GM18498 (cell line): ENCODE measurements around the gene NANOS1.
A peak's percentile ranks its signal among the peaks of the same experiment; 100 is the strongest.
"Not testable (repeated sequence)": the region's sequence is repeated elsewhere in the genome, so short reads cannot be mapped to it uniquely, and the experiment has no call there.

ENCODE experiments used
- ATAC-seq: cut with Tn5 transposase; IDR thresholded peaks from one replicate; pipeline ENCODE4 v1.9.1; 2021; ENCODE audit warnings: mild to moderate bottlenecking, moderate library complexity; ENCODE audit not compliant: unreplicated experiment

NANOS1 gene

DNA sequence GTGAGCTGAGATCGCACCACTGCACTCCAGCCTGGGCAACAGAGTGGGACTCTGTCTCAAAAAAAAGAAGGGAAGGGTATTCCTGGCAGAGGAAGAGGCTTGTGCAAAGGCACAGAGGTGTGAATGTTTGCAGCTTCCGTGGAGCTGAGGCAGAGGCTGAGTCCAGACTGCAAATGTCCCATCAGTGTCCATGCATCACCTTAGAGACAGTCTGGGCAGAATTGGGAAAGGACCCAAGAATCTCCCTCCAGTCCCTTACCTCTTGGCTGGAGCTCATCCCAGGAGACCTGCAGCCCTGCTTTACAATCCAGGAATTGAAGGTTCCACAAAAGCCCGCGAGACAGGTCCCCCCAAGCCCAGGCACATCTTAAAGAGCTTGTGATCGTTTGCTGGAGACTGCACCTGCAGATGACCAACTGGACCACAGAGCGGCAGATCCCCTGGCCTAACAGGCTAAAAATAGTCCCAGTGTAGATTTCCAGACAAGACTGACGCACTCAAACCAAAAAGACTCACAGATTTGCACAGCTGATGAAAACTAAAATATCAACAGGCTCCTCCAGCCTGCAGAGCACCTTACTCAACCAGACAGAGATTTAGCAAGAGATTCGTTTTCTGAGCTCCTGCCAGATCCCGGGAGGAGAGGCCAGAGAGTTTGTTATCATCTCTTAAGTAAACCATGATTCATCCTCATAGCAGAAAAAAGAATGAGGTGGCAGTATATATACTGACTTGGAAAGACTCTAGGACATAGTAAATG lies 22.9 kb upstream of the NANOS1 start:
- ATAC-seq: no peak

GRCh38 chr10:119007211-119007574 lies 22.3 kb upstream of the NANOS1 start:
- no peak for ATAC-seq

DNA sequence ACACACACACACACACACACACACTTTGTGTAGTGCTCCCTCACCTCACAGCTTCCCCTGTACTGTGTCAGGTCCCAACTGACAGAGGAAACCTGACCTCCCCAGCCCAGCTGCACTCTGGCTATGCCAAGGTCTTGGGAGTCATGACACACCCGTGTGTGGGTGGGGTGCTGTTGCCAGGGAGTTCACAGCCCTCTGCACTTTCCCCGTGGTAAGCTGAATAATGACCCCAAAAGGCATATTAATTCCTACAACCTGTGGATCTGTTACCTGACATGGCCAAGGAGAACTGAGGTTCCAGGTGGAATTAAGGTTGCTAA lies 8.9 kb upstream of the NANOS1 start:
- ATAC-seq: no peak

- ATAC-seq: no peak
These were observed 6.5 kb upstream of the NANOS1 start for GRCh38 chr10:119022846-119023552.

- ATAC-seq: no peak
These were observed 6.0 kb upstream of the NANOS1 start for GRCh38 chr10:119023553-119023868.

DNA sequence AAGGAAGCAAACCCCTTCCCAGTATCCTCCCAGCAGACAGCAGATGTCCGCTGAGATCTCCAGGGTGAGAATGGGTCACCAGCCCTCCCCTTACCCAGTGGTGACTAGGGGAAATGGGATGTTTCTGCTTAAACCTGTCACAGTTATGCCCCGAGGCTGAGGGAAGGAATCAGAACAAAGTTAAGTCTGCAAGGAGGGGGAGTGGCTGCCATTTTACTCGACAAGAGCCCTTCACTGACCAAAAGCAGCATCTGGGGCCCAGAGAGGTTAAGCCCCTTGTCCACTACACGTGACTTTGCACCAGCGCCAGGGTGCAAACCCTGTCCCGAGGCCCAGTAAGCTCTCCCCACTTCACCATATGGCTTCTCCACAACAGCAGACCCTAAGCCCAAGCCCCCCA lies 4.6 kb upstream of the NANOS1 start:
- ATAC-seq: no peak

- no peak for ATAC-seq
These were observed 4.2 kb upstream of the NANOS1 start for GRCh38 chr10:119025336-119025735.

DNA sequence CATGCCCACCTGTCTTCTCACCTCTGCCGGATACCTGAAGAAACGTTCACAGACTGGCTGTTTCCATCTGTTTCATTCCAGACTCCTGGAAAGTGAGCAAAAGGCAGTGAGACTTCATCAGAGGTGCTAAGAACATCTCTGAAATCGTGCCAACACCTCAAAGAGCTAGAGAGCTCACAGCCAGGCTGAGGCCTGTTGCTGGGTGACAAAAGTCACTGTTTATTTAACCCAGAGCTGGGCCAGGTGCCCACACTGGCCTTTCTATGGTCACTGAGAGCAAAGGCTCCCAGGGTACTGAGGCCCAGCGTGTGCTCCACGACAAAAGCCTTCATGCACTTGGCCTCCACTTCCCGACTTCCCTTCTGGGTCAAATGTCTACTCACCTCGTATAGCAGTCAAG lies 3.7 kb upstream of the NANOS1 start:
- no peak for ATAC-seq

DNA sequence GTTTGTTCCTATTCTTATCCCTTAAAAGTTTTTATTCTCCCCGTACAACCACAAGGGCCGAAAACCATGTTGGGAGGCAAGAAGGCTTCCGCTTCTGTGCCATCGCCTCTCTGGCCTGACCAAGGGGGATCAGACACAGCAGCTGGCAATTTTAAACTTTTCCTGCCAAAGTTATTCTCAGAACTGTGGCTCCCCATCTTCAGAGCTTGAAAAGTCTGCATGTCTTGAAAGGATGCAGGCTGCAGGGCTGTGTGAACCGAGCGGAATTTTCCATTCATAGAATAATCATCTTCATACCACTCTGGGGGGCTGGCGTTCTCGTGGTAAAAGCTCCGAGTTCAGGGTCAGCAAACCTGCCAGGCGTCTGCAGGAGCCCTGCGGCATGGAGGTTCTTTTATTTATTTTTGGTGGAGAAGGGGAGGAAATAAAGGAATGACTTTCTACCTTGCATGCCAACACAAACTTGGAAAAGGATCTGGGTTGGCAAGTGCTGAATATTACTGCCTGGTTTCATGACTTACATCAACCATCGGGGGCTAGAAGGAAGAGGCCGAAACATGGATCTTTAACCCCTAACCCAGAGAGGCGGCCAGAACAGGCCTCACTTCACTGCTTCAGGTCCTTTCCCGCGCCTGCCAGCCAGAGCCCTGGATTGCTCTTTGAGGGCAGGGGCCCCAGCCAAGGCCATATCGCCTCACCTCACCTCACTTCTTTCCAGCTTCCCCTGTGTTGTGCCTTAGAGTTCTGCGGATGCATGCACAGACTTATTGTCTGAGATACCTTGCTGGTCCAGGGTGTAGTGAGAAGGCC lies 3.0 kb upstream of the NANOS1 start:
- ATAC-seq: no peak

DNA sequence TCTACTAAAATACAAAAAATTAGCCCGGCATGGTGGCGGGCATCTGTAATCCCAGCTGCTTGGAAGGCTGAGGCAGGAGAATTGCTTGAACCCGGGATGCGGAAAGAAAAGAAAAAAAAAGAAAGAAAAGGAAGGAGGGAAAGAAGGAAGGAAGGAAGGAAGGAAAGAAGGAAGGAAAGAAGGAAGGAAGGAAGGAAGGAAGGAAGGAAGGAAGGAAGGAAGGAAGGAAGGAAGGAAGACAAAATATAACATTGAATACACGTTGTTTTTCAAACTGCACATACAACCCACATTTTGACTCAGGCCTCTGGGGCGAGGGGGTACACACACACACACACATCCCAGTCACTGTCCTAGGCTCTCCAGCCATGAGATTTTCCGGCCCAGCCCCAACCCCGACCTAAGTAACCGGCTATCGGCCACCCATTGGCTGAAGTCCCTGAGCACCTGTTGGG lies 1.0 kb upstream of the NANOS1 start:
- ATAC-seq: not testable (repeated sequence)

DNA sequence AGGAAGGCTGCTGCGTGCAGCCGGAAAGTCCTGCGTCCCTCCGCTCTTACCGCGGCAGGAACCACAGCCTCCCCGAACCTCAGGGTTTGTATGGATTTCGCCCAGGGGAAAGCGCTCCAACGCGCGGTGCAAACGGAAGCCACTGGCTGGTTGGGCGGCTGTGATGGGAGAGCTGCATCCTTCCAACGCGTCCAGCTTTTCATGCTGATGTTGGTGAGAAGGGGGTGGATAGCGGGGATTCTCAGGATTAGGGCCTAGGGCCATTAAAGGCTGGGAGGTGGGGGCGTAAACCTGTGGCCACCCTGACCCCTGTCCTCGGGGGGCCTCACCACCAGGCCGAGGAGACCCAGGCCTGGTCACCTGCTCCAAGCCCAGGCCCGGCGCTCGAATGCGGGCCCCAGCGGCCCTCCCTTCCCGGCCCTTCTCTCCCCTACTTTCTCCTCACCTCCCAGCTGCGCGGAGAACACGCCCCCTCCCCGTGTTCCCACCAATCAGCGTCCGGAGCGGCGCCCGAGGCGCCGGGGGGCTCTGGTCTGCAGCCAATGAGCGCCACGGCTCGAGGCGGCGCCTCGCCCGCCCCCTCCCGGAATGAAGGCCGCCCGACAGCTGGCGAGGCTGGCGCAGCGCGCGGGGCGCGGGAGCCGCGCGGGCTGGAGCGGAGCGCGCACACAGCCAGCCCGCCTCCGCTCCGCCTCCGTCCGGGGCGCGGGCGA lies 458 bp upstream of the NANOS1 start:
- peak; percentile 68 for ATAC-seq

GRCh38 chr10:119030421-119031250 lies 1.1 kb downstream of the NANOS1 start:
- ATAC-seq: peak; percentile 47

GRCh38 chr10:119031496-119032059 lies 2.1 kb downstream of the NANOS1 start:
- no peak for ATAC-seq

GRCh38 chr10:119039161-119039560 lies 9.6 kb downstream of the NANOS1 start:
- no peak for ATAC-seq

- ATAC-seq: no peak
These were observed 11.8 kb downstream of the NANOS1 start for GRCh38 chr10:119041326-119041725.

DNA sequence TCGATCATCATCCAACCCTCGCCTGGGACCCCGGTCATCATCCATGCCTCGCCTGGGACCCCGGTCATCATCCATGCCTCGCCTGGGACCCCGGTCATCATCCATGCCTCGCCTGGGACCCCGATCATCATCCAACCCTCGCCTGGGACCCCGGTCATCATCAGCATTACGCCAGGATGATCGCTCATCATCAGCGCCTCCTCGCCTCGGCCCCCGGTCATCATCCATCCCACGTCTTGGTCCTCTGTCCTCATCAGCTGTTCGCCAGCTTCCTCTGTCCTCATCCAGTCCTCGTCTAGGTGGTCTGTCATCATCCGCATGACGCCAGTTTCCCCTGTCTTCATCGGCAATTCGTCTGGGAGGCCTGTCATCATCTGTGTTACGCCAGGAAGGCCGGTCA lies 12.7 kb downstream of the NANOS1 start:
- ATAC-seq: no peak

- ATAC-seq: no peak
These were observed 16.0 kb downstream of the NANOS1 start for GRCh38 chr10:119045561-119045960.

GRCh38 chr10:119049361-119049760 lies 19.8 kb downstream of the NANOS1 start:
- ATAC-seq: no peak

GRCh38 chr10:119049777-119050176 lies 20.3 kb downstream of the NANOS1 start:
- no peak for ATAC-seq

GRCh38 chr10:119051775-119052174 lies 22.3 kb downstream of the NANOS1 start:
- no peak for ATAC-seq
